ENCODE measurements around the gene MUC13. TPM values are rescaled to one million over a fixed set of nuclear protein-coding genes. Genes with fewer than 3 reads are reported as not detected.

Gene MUC13
- total RNA-seq, 1 experiment from 2014 or later = not detected

DNA sequence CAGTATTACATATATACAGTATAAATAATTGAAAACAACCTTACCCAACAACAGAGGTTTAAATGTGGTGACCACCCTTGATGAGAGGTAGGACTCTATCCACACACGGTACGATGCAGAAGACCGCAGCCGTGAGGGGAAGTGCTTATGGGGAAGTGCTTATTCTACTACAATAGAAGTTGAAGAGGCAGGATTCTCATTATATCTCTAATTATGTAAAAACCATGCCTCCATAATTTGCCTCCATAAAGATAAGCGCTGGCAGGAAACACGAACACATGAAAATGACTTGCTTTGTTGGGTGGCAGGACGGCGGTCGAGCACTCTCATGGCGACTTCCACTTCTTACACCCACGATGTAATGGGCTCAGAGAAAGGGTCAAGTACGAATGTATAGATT is 7.2 kb upstream of the MUC13 start:
- Histone ChIP-seq H4K20me1 (ENCODE audit: insufficient read depth, low read depth, low read length) (no peaks in the 10 kb centered on the region), H3K4me3 (ENCODE audit: low read length) (peak overlapping the region; percentile 19; the same call in 1 of the 2 replicates), H3K9me3 (ENCODE audit: low read length) (no peaks in the 10 kb centered on the region), H3K79me2 (ENCODE audit: low read length) (no peaks in the 10 kb centered on the region), H3K4me1 (ENCODE audit: low read length) (peaks cover 16% of the 10 kb centered on the region), H2AFZ (ENCODE audit: low read length) (peak overlapping the region; percentile 62), H3K9ac (ENCODE audit: low read length) (no peak overlapping the region), H3K36me3 (ENCODE audit: insufficient read depth, low read length) (no peaks in the 10 kb centered on the region), H3K27me3 (ENCODE audit: low read length) (no peaks in the 10 kb centered on the region), H3K4me2 (ENCODE audit: low read depth, low read length, poor library complexity, severe bottlenecking) (peak overlapping the region; percentile 59), H3K27ac (ENCODE audit: low read length) (no peak overlapping the region), H3K9me2 (replicated peaks; ENCODE audit: insufficient read depth, low read length) (no peaks in the 10 kb centered on the region)
- peak; percentile 80 for DNase-seq

DNA sequence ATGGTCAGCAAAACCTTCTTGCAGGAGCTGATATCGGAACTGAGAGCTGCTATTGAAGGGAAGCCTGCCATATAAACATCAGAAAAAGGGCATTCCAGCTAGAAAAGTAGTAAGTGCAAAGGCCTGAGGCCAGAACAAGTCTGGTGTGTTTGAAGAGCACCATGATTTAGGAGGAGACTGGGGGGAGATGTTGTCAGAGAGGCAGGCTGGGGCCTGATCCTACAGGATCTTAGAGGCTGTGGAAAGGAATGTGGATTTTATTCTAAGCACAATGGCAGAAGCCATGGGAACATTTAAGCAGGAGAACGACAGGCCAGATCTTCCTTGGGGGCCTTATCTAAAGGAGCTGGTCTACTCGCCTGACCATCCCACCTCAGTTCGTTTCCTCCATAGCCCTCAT is 5.1 kb upstream of the MUC13 start:
- Histone ChIP-seq H3K4me1 (ENCODE audit: low read length) (peaks cover 16% of the 10 kb centered on the region), H3K9me2 (replicated peaks; ENCODE audit: insufficient read depth, low read length) (no peaks in the 10 kb centered on the region), H3K4me2 (ENCODE audit: low read depth, low read length, poor library complexity, severe bottlenecking) (no peak overlapping the region), H4K20me1 (ENCODE audit: insufficient read depth, low read depth, low read length) (no peaks in the 10 kb centered on the region), H2AFZ (ENCODE audit: low read length) (no peak overlapping the region), H3K36me3 (ENCODE audit: insufficient read depth, low read length) (no peaks in the 10 kb centered on the region), H3K27me3 (ENCODE audit: low read length) (no peaks in the 10 kb centered on the region), H3K79me2 (ENCODE audit: low read length) (no peaks in the 10 kb centered on the region), H3K4me3 (ENCODE audit: low read length) (no peak overlapping the region), H3K27ac (ENCODE audit: low read length) (no peak overlapping the region), H3K9me3 (ENCODE audit: low read length) (no peaks in the 10 kb centered on the region), H3K9ac (ENCODE audit: low read length) (no peak overlapping the region)
- DNase-seq = no peak

DNA sequence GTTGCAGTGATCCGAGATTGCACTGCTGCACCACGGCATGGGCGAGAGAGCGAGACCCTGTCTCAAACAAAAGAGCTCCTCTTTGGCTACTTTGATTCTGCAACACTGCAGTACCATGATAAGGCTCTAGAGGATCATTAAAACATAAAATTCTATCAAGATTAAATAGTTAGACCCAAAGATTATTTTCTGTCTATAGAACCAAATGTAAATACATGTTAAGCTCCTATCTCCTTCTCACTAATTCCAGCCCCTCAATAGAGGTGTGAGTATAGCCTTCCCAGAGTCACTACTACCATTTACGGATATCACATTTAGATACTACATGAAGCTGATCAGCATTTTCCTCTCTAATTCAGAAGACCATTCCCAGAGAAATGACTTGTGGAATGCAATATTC is 4.3 kb upstream of the MUC13 start:
- Histone ChIP-seq H3K9me2 (replicated peaks; ENCODE audit: insufficient read depth, low read length) (no peaks in the 10 kb centered on the region), H3K27me3 (ENCODE audit: low read length) (no peaks in the 10 kb centered on the region), H3K27ac (ENCODE audit: low read length) (no peak overlapping the region), H3K79me2 (ENCODE audit: low read length) (no peaks in the 10 kb centered on the region), H3K4me3 (ENCODE audit: low read length) (no peak overlapping the region), H3K9ac (ENCODE audit: low read length) (no peak overlapping the region), H4K20me1 (ENCODE audit: insufficient read depth, low read depth, low read length) (no peaks in the 10 kb centered on the region), H3K36me3 (ENCODE audit: insufficient read depth, low read length) (no peaks in the 10 kb centered on the region), H3K9me3 (ENCODE audit: low read length) (no peaks in the 10 kb centered on the region), H3K4me1 (ENCODE audit: low read length) (peaks cover 16% of the 10 kb centered on the region), H2AFZ (ENCODE audit: low read length) (no peak overlapping the region), H3K4me2 (ENCODE audit: low read depth, low read length, poor library complexity, severe bottlenecking) (no peak overlapping the region)
- no peak for DNase-seq

DNA sequence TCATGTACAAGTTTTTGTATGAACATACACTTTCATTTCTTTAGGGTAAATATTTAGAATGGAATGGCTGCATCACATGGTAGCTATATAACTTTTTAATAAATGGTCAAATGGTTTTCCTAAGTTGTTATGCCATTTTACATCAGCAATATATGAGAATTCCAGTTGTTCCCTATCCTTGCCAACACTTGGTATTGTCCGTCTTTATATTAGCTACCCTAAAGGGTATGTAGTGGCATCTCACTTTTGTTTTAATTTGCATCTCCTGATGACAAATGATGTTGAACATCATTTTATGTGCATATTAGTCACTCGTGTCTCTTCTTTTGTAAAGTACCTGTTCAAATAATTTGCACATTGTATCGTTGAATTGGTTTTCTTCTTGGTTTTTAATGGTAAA is 2.5 kb upstream of the MUC13 start:
- Histone ChIP-seq H3K27ac (ENCODE audit: low read length) (no peak overlapping the region), H3K9ac (ENCODE audit: low read length) (no peak overlapping the region), H3K36me3 (ENCODE audit: insufficient read depth, low read length) (no peaks in the 10 kb centered on the region), H3K79me2 (ENCODE audit: low read length) (no peaks in the 10 kb centered on the region), H3K4me2 (ENCODE audit: low read depth, low read length, poor library complexity, severe bottlenecking) (no peak overlapping the region), H3K4me1 (ENCODE audit: low read length) (peaks cover 10% of the 10 kb centered on the region), H3K4me3 (ENCODE audit: low read length) (no peak overlapping the region), H3K9me2 (replicated peaks; ENCODE audit: insufficient read depth, low read length) (no peaks in the 10 kb centered on the region), H2AFZ (ENCODE audit: low read length) (no peak overlapping the region), H4K20me1 (ENCODE audit: insufficient read depth, low read depth, low read length) (no peaks in the 10 kb centered on the region), H3K27me3 (ENCODE audit: low read length) (no peaks in the 10 kb centered on the region), H3K9me3 (ENCODE audit: low read length) (no peaks in the 10 kb centered on the region)
- no peak for DNase-seq

DNA sequence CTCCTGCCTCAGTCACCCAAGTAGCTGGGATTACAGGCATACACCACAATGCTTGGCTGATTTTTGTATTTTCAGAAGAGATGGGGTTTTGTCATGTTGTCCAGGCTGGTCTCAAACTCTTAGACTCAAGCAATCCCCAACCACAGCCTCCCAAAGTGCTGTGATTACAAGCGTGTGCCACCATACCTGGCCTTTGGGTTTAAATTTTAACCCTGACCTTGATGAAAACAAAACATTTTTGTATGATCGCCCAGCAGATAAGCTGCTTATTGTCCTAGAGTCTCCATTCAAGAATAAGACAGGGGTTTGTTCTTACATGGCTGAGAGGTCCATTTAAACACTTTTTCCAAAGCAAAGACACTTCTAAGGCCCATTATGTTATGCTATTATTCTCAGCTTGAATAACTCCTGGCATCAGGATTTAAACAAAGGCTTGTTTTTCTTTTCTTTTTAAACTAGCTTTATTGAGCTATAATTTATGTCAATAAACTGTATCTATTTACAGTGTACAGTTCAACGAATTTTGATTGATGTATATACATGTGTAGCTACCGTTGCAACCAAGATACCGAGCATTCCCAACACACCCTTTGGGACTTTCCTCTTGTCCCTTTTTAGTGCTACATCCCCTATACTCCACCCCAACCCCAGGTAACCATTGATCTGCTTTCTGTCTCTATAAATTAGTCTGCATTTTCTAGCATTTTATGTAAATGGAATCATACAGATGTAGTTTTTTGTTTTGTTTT is 1.4 kb upstream of the MUC13 start:
- Histone ChIP-seq H3K9me2 (replicated peaks; ENCODE audit: insufficient read depth, low read length) (no peaks in the 10 kb centered on the region), H3K36me3 (ENCODE audit: insufficient read depth, low read length) (no peaks in the 10 kb centered on the region), H3K27me3 (ENCODE audit: low read length) (no peaks in the 10 kb centered on the region), H3K79me2 (ENCODE audit: low read length) (no peaks in the 10 kb centered on the region), H3K9ac (ENCODE audit: low read length) (no peak overlapping the region), H3K27ac (ENCODE audit: low read length) (no peak overlapping the region), H4K20me1 (ENCODE audit: insufficient read depth, low read depth, low read length) (no peaks in the 10 kb centered on the region), H3K4me3 (ENCODE audit: low read length) (no peak overlapping the region), H3K4me2 (ENCODE audit: low read depth, low read length, poor library complexity, severe bottlenecking) (no peak overlapping the region), H2AFZ (ENCODE audit: low read length) (no peak overlapping the region), H3K9me3 (ENCODE audit: low read length) (no peaks in the 10 kb centered on the region), H3K4me1 (ENCODE audit: low read length) (no peaks in the 10 kb centered on the region)
- no peak for DNase-seq

DNA sequence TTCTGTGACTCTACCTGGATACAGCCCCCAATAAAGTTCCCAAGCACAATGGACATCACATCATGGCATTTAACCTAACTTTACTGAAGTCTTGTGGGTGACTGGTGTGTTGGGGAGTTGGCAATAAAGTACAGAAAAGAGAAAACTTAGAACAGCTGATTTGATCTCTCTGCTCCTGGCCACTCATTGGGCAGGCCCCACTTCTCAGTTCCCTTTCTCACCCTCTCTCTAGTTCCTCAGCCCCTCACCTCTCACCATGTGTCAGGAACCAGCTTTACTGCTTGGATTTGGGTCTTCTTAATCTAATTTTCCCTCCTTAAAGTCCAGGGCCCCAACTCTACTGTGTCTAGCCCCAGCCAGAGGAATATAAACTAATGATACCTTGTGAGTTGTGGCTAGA is 713 bp upstream of the MUC13 start:
- H3K79me2 ChIP-seq (ENCODE audit: low read length) = no peaks in the 10 kb centered on the region
- no peak overlapping the region for H3K4me3 ChIP-seq (ENCODE audit: low read length)
- H3K4me2 ChIP-seq (ENCODE audit: low read depth, low read length, poor library complexity, severe bottlenecking) = no peak overlapping the region
- no peak for DNase-seq
- H3K36me3 ChIP-seq (ENCODE audit: insufficient read depth, low read length) = no peaks in the 10 kb centered on the region
- H2AFZ ChIP-seq (ENCODE audit: low read length) = no peak overlapping the region
- no peak overlapping the region for H3K9ac ChIP-seq (ENCODE audit: low read length)
- no peaks in the 10 kb centered on the region for H3K27me3 ChIP-seq (ENCODE audit: low read length)
- no peaks in the 10 kb centered on the region for H3K9me2 ChIP-seq (replicated peaks; ENCODE audit: insufficient read depth, low read length)
- no peaks in the 10 kb centered on the region for H3K4me1 ChIP-seq (ENCODE audit: low read length)
- no peak overlapping the region for H3K27ac ChIP-seq (ENCODE audit: low read length)
- H4K20me1 ChIP-seq (ENCODE audit: insufficient read depth, low read depth, low read length) = no peaks in the 10 kb centered on the region
- no peaks in the 10 kb centered on the region for H3K9me3 ChIP-seq (ENCODE audit: low read length)

DNA sequence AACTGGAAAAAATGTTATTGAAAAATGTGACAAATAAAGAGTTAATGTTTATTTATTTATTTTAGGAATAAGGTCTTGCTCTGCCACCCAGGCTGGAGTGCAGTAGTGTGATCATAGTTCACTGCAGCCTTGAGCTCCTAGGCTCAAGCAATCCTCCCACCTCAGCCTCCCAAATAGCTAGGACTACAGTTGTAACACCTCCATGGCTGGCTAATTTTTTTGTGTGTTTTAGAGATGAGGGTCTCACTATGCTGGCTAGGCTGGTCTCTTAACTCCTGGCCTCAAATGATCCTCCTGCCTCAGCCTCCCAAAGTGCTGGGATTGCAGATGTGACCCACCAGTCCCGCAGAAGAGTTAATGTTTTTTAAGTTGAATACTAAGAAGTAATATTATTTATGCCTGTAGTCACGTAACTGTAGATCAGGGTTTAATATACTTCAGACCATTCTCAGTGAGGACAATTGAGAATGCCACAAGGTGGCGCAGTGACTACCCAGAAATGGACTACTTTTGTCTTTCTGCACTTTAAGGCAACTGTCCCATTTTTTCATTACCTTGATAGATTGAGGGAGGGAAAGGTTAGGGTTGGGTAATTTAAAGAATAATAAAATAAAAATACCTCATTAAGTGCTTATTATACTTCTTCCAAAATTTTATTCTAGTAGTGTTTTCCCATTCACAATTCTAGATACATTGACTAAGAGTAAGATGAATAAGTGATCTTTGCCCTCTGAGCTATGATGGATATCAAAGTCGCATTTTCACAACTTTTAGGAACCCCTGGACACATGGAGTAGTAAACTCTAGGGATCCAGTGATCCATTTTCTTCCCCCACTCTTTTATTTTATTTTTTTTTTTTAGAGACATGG is 6.0 kb downstream of the MUC13 start:
- H3K27me3 ChIP-seq (ENCODE audit: low read length) = no peaks in the 10 kb centered on the region
- H3K36me3 ChIP-seq (ENCODE audit: insufficient read depth, low read length) = no peaks in the 10 kb centered on the region
- H3K9me3 ChIP-seq (ENCODE audit: low read length) = no peaks in the 10 kb centered on the region
- no peaks in the 10 kb centered on the region for H3K9me2 ChIP-seq (replicated peaks; ENCODE audit: insufficient read depth, low read length)
- no peak overlapping the region for H3K4me2 ChIP-seq (ENCODE audit: low read depth, low read length, poor library complexity, severe bottlenecking)
- H3K4me3 ChIP-seq (ENCODE audit: low read length) = no peak overlapping the region
- no peaks in the 10 kb centered on the region for H4K20me1 ChIP-seq (ENCODE audit: insufficient read depth, low read depth, low read length)
- H3K79me2 ChIP-seq (ENCODE audit: low read length) = no peaks in the 10 kb centered on the region
- no peak overlapping the region for H3K27ac ChIP-seq (ENCODE audit: low read length)
- DNase-seq = peak; percentile 91
- no peak overlapping the region for H3K9ac ChIP-seq (ENCODE audit: low read length)
- H2AFZ ChIP-seq (ENCODE audit: low read length) = no peak overlapping the region
- H3K4me1 ChIP-seq (ENCODE audit: low read length) = no peaks in the 10 kb centered on the region; the same call in 1 of the 2 replicates

DNA sequence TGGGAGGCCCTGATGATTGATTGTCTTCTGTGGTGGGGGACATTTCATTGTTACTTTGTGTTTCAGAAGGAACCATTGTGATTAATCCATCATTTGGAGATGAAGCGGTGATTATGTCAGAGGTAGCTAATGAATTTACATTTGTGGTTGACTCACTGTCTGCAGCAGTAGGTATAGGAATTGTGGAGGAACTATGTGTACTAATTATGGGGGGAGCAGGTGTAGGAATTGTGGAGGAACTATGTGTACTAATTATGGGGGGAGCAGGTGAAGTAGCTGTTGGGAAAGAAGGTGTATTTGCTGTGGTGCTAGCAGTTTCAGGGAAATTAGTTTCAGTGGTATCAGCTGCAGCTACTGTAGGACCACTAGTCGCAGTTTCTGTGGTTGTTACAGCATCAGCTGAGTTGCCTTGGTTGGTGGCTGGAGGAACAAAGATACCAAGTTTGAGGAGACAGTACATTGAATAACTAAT is 6.9 kb downstream of the MUC13 start:
- Histone ChIP-seq H3K27me3 (ENCODE audit: low read length) (no peaks in the 10 kb centered on the region), H3K9me2 (replicated peaks; ENCODE audit: insufficient read depth, low read length) (no peaks in the 10 kb centered on the region), H4K20me1 (ENCODE audit: insufficient read depth, low read depth, low read length) (no peaks in the 10 kb centered on the region), H3K9me3 (ENCODE audit: low read length) (no peaks in the 10 kb centered on the region), H3K4me3 (ENCODE audit: low read length) (no peak overlapping the region), H3K27ac (ENCODE audit: low read length) (no peak overlapping the region), H3K9ac (ENCODE audit: low read length) (no peak overlapping the region), H3K36me3 (ENCODE audit: insufficient read depth, low read length) (no peaks in the 10 kb centered on the region), H3K79me2 (ENCODE audit: low read length) (no peaks in the 10 kb centered on the region), H2AFZ (ENCODE audit: low read length) (no peak overlapping the region), H3K4me1 (ENCODE audit: low read length) (no peaks in the 10 kb centered on the region; the same call in 1 of the 2 replicates), H3K4me2 (ENCODE audit: low read depth, low read length, poor library complexity, severe bottlenecking) (no peak overlapping the region)
- DNase-seq = no peak
